Keratinocyte (primary cell): Measurements from ENCODE around the gene AK1. TPM values are rescaled to one million over a fixed set of nuclear protein-coding genes. Genes with fewer than 3 reads are reported as not detected.

Experiments
- DNase-seq: peaks from one replicate; pipeline ENCODE4 v3.0.0-alpha.2; 2011; ENCODE audit warnings: low read depth, missing footprints, low spot score
- FAIRE-seq: peaks from 2 replicates; lab custom pipeline; 2011; peaks lifted over from hg19 to GRCh38; lab: Jason Lieb, UNC
- H2AFZ ChIP-seq: 2 replicates; pipeline ENCODE4 v1.6.0; 2012; ENCODE audit warnings: low read length, control low read depth, inconsistent platforms; ENCODE audit not compliant: control insufficient read depth
- H3K27ac ChIP-seq: 2 replicates; pipeline ENCODE4 v1.5.1; 2011; ENCODE audit warnings: low read length; ENCODE audit not compliant: control insufficient read depth, insufficient read depth
- H3K27me3 ChIP-seq: 3 replicates; pipeline ENCODE4 v1.6.0; 2011; ENCODE audit warnings: low read length; ENCODE audit not compliant: control insufficient read depth, insufficient read depth; ENCODE audit errors: extremely low read depth
- H3K36me3 ChIP-seq, 2 experiments: 2 replicates in 1 of 2; 3 replicates in 1 of 2; pipeline ENCODE4 v1.5.1; 2011; ENCODE audit warnings: low read length in 2 of 2, mild to moderate bottlenecking in 1 of 2; ENCODE audit not compliant: control insufficient read depth in 2 of 2, insufficient read depth in 2 of 2; ENCODE audit errors: extremely low read depth in 1 of 2
- H3K4me1 ChIP-seq: 3 replicates; pipeline ENCODE4 v1.5.1; 2011; ENCODE audit warnings: low read length; ENCODE audit not compliant: control insufficient read depth, insufficient read depth; ENCODE audit errors: extremely low read depth
- H3K4me2 ChIP-seq: 3 replicates; pipeline ENCODE4 v1.6.0; 2011; ENCODE audit warnings: low read depth, low read length; ENCODE audit not compliant: control insufficient read depth, insufficient read depth; ENCODE audit errors: extremely low read depth
- H3K4me3 ChIP-seq, 3 experiments: fragments of 200-600 bp in 1 of 3; sonication (generic) in 1 of 3; 2 replicates in 2 of 3; 3 replicates in 1 of 3; pipeline ENCODE4 v1.5.1; 2011 to 2016; ENCODE audit warnings: low read length in 3 of 3, mild to moderate bottlenecking in 3 of 3, control low read depth in 2 of 3, inconsistent platforms in 1 of 3, low read depth in 1 of 3, mixed read lengths in 1 of 3, mixed run types in 1 of 3, moderate library complexity in 1 of 3; ENCODE audit not compliant: control insufficient read depth in 2 of 3, insufficient read depth in 2 of 3; ENCODE audit errors: extremely low read depth in 1 of 3
- H3K79me2 ChIP-seq: 2 replicates; pipeline ENCODE4 v1.6.0; 2012; ENCODE audit warnings: low read length; ENCODE audit not compliant: control insufficient read depth, insufficient read depth
- H3K9ac ChIP-seq: 3 replicates; pipeline ENCODE4 v1.6.0; 2011; ENCODE audit warnings: low read length; ENCODE audit not compliant: control insufficient read depth, insufficient read depth; ENCODE audit errors: extremely low read depth
- H3K9me1 ChIP-seq: 3 replicates; pipeline ENCODE4 v1.6.0; 2011; ENCODE audit warnings: low read length; ENCODE audit not compliant: control insufficient read depth, insufficient read depth; ENCODE audit errors: extremely low read depth
- H3K9me3 ChIP-seq: 2 replicates; pipeline ENCODE4 v1.5.1; 2012; ENCODE audit warnings: low read depth, low read length; ENCODE audit not compliant: control insufficient read depth
- H4K20me1 ChIP-seq: 3 replicates; pipeline ENCODE4 v1.6.0; 2011; ENCODE audit warnings: low read length; ENCODE audit not compliant: control insufficient read depth, insufficient read depth; ENCODE audit errors: extremely low read depth
- EZH2 ChIP-seq: IDR thresholded peaks from one replicate; pipeline ENCODE4 v1.6.1; 2012; ENCODE audit warnings: inconsistent platforms, mild to moderate bottlenecking, low read length, moderate library complexity
- dilution Hi-C: fragments of 300-500 bp; cut with MboI; formaldehyde crosslinking; loops from one replicate; pipeline ENCODE4 v1.7.0; 2020; ENCODE audit warnings: low sequenced_read_pairs; ENCODE audit not compliant: extremely low pct_ligation_motif_present
- polyA plus RNA-seq, 5 experiments: library from polyadenylated mRNA; depleted of rRNA in 3 of 5; stranded (reverse) in 3 of 5; stranded (forward) in 1 of 5; unstranded in 1 of 5; fragments of >200 nt; gene quantifications; 1 replicate in 1 of 5; 2 replicates in 3 of 5; 3 replicates in 1 of 5; pipeline versions ENCODE4 v1.2.1 to v1.2.3, GENCODE V29; 2011 to 2012; ENCODE audit warnings: missing spikeins in 2 of 5, low read depth in 1 of 5, low replicate concordance in 1 of 5
- TF ChIP-seq, protein P1 (sequence below), 3 experiments: IDR thresholded peaks in 1 of 3; conservative IDR thresholded peaks in 1 of 3; optimal IDR thresholded peaks in 1 of 3; 2 replicates in 2 of 3; 3 replicates in 1 of 3; pipeline versions ENCODE3 to v1.5.1; 2011; ENCODE audit warnings: low read length in 3 of 3, mild to moderate bottlenecking in 3 of 3, moderate library complexity in 2 of 3, control low read depth in 1 of 3, inconsistent platforms in 1 of 3; ENCODE audit not compliant: insufficient read depth in 2 of 3; ENCODE audit errors: extremely low read depth in 1 of 3

AK1 gene
- polyA plus RNA-seq, 1 donor (not counting 4 experiments of a cell fraction or from before 2014, with no cell fraction given) = 40.2 TPM

DNA sequence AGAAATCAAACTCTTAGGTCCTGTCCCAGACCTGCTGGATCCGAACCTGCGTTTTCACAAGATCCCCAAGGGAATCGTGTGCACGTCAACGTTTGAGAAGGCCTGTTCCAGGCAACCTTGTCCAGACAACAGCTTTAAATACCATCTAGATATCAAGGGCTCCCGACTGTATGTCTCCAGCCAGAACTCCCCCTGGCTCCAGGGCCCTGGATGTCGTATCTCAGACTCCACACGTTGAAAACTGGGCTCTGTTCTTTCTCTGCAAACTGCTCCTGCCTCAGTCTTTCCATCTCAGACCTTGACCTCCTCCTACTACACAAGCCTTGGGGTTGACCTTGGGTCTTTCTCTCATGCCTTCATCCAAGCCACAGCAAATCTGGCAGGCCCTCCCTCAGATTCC lies 17.2 kb downstream of the AK1 start:
- DNase-seq = no peak
- Histone ChIP-seq H4K20me1 (no peaks in the 10 kb centered on the region), H2AFZ (no peak overlapping the region), H3K4me3 (no peak overlapping the region), H3K36me3 (no peaks in the 10 kb centered on the region), H3K9me1 (no peaks in the 10 kb centered on the region), H3K9ac (no peak overlapping the region), H3K27ac (no peak overlapping the region), H3K79me2 (no peaks in the 10 kb centered on the region), H3K9me3 (no peaks in the 10 kb centered on the region), H3K4me1 (no peaks in the 10 kb centered on the region), H3K27me3 (peaks cover 4% of the 10 kb centered on the region), H3K4me2 (no peak overlapping the region)
- TF ChIP-seq EZH2 = no peak
- TF ChIP-seq, protein P1, sequence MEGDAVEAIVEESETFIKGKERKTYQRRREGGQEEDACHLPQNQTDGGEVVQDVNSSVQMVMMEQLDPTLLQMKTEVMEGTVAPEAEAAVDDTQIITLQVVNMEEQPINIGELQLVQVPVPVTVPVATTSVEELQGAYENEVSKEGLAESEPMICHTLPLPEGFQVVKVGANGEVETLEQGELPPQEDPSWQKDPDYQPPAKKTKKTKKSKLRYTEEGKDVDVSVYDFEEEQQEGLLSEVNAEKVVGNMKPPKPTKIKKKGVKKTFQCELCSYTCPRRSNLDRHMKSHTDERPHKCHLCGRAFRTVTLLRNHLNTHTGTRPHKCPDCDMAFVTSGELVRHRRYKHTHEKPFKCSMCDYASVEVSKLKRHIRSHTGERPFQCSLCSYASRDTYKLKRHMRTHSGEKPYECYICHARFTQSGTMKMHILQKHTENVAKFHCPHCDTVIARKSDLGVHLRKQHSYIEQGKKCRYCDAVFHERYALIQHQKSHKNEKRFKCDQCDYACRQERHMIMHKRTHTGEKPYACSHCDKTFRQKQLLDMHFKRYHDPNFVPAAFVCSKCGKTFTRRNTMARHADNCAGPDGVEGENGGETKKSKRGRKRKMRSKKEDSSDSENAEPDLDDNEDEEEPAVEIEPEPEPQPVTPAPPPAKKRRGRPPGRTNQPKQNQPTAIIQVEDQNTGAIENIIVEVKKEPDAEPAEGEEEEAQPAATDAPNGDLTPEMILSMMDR (optimal IDR thresholded peaks at IDR 0.05 in 1 of 3, IDR thresholded peaks at IDR 0.05 in 1 of 3, conservative IDR thresholded peaks at IDR 0.05 in 1 of 3; ENCODE audit: extremely low read depth in 1 of 3, insufficient read depth in 2 of 3, low read length in 3 of 3) = no peak
- no peak for FAIRE-seq
- dilution Hi-C loops = no loop called here

GRCh38 chr9:127858041-127858512 lies 19.4 kb downstream of the AK1 start:
- no peak for DNase-seq
- no peak overlapping the region for H3K9ac ChIP-seq
- dilution Hi-C loops = no loop called here

More at GRCh38 chr9:127858041-127858512, 19.4 kb downstream of the AK1 start:
- Histone ChIP-seq H3K27ac (no peak overlapping the region), H3K27me3 (peaks cover 4% of the 10 kb centered on the region), H2AFZ (no peak overlapping the region), H3K79me2 (no peaks in the 10 kb centered on the region), H3K9me1 (no peaks in the 10 kb centered on the region), H3K4me2 (no peak overlapping the region), H3K4me3 (no peak overlapping the region), H3K36me3 (no peaks in the 10 kb centered on the region), H3K4me1 (no peaks in the 10 kb centered on the region), H4K20me1 (no peaks in the 10 kb centered on the region), H3K9me3 (no peaks in the 10 kb centered on the region)
- TF ChIP-seq EZH2 = no peak
- TF ChIP-seq, protein P1 (optimal IDR thresholded peaks at IDR 0.05 in 1 of 3, IDR thresholded peaks at IDR 0.05 in 1 of 3, conservative IDR thresholded peaks at IDR 0.05 in 1 of 3; ENCODE audit: extremely low read depth in 1 of 3, insufficient read depth in 2 of 3, low read length in 3 of 3) = no peak
- FAIRE-seq = no peak
